RPMI8226 (cell line): Measurements from ENCODE around the gene BTRC.
"Not testable (repeated sequence)": the region's sequence is repeated elsewhere in the genome, so short reads cannot be mapped to it uniquely, and the experiment has no call there.

Experiments
- DNase-seq: peaks from one replicate; pipeline ENCODE4 v3.0.0-alpha.2; 2015

BTRC gene

DNA sequence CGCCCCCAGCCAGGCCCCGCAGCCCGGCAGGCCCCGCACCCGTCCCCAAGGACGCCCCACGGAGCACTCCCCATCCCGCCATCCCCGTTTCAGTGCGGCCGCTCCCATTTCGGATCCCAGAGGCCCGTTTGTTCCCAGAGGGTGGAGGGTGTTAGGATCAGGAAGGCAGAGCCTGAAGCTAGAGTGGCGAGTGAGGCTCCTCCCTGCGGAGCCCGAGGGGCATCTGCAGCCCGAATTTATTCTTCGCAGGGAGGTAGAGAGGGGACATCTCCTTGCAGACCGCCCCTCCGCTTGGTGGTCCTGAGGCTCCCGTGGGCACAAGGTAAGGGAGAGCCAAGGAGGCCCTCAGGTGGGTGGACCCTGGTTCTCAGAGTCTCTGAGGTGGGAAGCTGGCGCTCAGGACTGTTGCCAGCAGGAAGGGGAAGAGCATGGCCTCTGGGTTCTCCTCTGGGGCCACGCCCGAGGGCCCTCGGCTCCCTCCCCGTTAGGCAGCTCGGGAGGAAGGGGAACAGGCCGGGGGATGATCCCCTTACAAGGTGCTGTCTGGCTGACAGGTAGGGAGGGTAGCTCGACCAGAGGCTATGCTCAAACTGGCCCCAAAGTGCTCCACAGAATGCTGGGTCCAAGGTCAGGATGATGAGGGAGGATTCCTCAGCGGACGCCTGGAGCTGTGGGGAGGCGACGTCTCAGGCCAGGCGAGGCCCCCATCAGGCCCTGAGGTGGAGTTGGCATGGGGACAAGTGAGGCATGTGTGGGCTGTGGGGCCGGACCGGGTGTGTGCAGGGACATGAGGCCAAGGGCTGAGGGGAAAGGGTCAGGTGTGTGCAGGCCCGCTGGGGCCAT lies 216.7 kb downstream of the BTRC start:
- no peak for DNase-seq

DNA sequence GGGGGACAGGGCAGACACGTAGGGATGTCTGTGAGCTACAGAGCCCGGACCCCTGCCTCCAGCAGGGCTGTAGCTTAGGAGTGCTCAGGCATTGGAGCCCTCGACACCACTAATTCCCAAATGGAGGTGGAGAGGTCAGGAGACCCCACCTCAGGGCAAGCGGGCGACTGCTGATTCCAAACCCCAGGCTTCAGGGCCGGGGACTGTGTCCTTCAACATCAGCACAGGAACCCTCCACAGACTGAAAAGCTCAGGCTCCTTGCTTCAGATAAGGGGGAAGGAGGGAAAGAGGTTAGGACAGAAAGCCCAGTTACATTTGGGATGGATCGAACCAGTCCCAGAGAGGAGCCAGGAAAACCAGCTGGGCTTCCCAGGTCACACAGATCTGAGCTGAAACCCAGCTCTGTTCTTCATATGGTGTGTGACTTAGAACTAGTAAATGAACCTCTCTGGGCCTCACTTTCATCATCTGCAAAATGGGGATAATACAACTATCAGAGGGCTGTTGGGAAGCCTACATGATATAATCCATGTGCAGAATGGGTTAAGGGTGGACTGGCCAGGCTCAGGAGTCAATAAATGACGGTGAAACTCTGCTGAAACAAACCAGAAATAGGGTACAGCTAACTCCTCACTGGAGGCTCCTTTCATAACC lies 217.4 kb downstream of the BTRC start:
- DNase-seq = no peak

DNA sequence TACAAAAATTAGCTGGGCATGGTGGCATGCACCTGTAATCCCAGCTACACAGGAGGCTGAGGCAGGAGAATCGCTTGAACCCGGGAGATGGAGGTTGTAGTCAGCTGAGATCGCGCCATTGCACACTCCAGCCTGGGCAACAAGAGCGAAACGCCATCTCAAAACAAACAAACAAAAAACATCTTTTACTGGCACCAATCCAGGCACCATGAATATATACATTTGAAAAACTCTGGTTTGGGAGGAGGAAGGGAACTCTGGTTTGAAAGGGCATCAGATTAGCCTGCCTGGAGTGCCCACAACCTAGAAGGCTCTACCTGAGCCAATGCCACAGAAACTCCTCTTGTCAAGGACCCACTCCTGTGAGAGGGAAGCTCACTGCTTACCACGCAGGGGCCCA lies 218.2 kb downstream of the BTRC start:
- DNase-seq = no peak

DNA sequence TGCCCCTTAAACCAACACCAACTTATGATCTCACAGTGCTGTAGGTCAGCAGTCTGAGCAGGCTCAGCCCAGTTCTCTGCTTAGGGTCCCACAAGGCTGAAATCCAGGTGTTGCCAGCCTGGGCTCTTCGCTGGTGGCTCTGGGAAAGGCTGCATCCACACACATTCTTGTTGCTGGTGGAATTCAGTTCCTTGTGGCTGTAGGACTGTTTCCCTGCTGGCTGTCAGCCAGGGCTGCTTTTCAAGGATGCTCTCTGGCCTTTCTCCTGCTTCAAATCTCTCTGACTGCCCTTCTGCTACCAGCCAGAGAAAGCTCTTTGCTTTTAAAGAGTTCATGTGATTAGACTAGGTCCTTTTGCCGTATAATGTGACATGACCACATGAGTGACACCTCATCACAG lies 218.8 kb downstream of the BTRC start:
- no peak for DNase-seq

DNA sequence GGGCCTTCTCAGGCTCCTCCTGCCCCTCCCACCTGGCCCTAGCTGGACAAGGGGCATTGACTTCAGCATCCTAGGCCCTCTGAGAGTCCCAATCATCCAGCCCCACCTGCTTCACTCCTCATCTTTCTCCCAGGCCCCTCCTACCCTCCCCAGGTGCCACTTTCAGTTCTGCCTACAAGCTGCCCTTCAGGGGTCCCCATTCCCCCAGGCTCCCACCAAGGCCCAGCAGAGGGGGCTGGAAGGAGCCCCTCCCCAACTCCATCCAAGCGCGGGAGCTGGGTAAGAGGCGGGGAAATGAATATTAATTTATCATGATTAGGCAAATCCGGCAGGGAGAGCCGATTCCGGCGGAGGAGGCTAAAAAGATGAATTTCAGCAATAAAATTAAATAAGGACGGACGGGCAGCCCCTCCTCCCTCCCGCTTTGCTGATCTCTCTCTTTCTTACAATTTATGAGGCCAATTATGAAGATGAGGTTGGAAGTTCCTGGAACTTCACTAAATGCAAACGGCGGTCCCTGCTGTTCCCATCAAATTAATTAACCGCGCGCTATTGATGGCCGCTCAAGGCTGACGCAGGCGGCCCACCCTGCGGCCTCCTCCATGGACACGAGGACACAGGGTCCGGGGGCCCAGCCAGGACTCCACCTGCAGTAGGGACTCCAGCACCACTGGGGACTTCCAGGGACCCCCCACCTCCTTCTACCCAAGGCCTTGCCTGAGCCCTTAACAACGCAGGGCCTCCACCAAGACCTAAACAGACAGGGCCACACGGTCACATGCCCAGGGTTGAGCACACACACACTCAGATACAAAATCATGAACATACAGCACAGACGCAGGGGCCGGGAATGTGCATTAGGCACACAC lies 220.2 kb downstream of the BTRC start:
- no peak for DNase-seq

DNA sequence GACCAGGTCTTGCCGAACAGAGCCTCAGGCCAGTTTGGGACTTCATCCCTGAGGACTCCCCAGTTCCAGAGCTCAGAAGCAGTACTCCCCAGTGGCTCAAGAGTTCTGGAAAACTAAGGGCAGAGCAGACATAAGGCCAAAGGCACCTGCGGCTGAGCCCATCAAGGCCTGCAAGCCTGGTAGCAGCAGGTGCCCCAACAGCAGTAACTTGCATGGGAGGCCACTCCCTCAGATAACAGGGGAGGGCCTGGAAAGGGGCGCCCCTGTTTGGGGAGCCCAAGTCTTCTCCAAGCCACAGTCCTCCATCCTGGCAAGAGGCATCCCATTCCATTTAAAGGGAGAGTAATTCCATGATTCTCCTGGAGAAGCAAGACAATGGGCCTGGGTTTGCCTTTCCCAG lies 221.1 kb downstream of the BTRC start:
- no peak for DNase-seq

DNA sequence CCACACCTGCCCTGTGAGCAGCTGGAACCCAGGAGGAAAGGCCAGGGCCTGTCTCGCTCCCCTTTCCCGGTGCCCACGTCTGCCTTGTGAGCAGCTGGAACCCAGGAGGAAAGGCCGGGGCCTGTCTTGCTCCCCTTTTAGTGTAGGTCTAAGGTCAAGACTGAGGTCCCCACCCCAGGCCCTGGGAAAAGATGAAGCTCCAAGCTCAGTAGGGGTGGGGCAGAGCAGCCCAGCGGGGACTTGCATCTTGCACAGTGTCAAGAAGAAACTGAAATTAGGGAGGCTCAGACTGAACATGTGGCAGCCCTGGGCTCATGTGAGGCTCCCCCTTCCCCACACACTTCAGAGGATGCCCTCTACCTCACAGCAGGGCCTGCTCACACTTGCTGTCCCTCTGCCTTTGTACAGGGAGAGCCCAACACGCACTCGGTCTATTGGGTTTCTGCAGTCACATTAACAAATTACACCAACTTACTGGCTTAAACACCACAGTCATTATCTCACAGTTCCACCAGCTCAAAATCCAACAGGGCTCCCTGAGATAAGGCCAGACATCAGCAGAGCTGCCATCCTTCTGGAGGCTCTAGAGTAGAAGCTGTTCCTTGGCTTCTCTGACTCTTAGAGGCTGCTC lies 221.7 kb downstream of the BTRC start:
- no peak for DNase-seq

DNA sequence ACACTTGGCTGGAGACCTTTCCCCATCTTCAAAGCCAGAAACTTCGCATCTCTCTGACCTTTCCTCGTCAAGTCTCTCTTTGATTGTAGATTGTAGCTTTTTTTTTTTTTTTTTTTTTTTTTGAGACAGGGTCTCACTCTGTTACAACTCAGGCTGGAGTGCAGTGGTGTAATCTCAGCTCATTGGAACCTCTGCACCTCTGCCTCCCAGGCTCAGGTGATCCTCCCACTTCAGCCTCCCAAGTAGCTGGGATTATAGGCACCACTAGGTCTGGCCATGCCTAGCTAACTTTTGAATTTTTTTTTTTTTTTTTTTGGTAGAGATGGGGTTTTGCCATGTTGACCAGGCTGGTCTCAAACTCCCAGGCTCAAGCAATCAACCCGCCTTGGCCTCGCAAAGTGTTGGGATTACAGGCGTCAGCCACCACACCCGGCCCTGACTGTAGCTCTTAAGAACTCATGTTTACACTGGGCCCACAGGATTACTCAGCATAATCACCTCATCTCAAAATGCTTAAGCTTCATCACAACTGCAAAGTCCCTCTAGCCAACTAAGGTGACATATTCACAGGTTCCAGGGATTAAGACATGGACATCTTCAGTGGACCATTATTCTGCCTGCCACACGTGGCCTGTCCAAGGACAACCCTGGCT lies 222.4 kb downstream of the BTRC start:
- DNase-seq = no peak

DNA sequence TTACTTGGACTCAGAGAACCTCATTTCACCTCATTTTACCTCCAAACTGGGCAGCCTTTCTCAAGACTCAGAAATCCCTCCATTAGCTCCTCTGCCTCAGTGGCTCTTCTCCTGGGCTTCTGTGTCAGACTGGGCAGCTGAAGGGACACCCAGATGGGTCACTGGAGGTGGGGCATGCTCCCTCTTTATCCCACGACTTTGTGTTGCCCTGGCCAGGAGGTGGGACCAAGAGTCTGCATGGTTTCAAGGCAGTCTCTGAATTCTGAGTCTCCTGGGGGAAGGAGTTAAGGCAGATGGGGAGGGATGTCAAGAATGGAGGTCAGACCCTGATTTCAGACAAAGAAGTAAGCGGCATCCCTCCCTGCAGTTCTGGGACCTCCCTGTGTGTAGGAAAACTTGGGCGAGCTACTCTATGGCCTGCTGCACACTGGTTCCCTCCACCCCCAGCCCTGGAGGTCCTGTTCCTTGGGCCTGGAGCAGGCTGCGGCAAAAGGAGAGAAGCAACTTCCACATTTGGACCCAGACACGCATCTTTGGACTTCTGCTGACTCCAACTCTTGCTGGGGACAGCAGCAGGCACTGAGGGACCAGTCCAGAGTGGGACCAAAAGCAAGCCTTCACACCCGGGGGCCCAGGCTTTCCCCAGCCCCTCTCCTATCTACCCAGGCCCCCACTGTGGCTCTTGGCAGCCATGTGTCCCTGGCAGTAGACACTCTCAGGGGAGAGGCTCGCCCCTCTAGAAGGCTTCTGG lies 223.3 kb downstream of the BTRC start:
- no peak for DNase-seq

DNA sequence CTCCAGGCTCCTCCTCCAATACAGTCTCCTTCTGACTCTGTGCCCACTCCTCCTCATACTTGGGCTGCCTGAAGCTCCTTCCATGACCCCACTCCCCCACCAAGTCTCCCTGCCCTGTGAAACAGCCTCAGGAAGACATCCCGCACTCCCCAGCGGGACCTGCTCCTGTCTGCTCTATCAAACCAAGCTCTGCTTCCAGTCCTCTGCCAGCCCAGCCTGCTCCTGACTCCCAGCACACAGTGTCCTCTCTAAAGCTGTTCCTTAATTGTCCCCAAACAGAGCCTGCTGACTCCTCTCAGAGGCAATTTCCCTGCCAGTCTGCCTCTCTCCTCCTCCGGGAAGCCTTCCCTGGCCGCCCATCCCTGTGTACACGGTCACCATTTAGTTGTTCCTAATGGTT lies 224.2 kb downstream of the BTRC start:
- no peak for DNase-seq

DNA sequence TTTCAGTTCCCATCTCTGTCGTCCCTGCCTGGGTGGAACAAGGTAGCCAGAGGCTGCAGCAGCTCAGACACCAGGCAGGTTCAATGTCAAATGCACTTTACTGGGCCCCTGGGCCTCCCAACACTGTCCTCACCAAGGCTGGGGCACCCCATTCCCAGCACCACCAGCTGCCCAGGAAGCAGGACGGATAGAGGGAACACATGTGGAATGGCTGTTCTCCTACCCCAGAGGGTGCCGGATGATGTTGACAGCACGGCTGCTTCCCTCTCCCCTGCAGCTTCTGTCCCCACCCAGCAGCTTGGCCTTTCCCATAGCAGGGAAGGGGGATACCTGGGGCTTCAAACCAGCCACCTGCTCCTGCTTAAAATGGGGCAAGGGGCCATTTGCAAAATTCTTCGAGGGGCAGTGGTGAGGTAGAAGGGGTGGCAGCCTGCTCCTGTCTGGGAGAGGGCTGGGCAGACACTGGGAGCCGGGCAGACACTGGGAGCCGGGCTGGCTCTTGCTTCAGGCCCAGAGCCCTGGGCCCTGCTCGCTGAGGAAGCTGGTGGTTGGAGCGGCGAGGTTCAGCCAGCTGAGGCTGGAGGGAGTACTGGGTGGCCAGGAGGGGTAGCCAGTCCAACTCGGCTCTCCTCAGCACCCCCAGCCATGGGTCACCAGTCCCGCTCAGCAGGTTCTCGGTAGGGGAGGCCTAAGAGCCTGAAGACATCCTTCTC lies 225.0 kb downstream of the BTRC start:
- DNase-seq = no peak

DNA sequence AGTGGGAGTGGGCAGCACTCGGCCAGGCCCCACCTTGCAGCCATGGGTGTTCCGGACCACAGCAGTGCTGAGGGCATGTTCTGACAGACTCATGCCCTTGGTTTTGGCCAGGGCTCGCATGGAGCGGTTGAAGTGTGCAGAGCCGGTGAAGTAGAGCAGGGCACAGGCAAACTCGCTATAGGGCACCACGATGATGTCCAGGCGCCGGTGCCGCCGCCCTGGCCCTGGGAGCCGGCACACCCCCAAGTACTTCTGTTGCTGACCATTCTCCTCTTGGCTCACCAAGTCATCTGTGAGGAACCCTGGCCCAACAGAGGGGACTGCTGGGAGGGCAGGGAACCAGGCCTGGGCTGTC lies 225.5 kb downstream of the BTRC start:
- no peak for DNase-seq

DNA sequence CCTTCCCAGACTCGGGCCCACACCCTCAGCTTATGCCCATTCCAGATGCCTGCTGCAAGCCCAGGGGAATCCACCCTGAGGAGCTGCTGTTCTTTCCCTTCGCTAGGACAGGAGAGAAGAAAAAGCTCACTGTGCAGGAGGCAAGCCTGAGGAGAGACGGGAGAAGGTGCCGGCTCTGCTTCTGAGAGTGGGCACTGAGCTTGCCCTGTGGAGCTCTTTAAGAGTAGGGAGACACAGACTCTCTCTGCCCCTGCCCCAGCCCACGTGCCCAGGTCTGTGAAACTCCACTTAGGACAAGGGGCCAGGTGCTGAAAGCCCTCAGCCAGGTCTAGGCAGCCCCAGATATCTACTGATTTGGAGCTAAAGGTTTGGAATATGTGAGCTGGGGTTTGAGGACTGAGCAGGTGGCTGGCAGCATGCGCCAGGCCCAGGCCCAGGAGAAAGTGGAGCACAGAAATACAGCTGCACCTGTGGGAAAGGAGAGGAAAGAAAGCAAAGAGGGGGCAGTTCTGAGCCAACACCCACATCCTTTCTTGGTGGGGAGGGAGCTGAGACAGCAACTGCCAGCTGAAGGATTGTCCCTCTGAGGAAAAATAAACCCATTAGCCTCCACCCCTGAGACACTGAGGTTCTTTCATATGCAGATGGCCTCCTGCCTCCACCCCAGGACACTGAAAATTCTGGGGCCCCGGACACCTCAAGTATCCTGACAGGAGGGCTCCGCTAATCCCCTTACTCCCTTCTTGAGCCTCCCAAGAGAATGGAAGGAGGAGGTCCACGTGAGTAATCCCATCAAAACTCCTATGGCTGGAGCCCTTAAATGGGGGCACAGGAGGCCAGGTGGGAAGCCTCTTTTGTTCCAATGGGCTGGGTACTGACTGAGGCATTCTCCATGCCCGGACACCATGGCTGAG lies 226.8 kb downstream of the BTRC start:
- peak; percentile 34 for DNase-seq

DNA sequence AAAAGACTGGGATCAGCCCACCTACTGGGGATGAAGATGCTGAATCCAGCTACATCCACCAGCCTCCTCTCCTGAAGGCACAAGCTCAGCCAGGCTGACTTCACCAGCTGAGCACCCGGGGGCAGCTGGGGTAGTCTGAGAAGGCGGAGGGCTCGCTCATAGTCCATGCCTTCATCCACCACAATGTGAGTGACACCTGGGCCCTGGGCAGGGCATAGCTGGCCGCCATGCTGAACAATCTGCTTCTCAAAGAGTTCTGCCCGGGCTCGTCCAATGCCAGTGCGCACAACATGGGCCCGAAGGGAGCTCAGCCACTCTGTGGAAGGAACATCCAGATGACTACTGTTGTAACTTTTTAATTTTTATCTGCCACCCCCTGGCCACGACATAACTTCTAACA lies 231.9 kb downstream of the BTRC start:
- no peak for DNase-seq

DNA sequence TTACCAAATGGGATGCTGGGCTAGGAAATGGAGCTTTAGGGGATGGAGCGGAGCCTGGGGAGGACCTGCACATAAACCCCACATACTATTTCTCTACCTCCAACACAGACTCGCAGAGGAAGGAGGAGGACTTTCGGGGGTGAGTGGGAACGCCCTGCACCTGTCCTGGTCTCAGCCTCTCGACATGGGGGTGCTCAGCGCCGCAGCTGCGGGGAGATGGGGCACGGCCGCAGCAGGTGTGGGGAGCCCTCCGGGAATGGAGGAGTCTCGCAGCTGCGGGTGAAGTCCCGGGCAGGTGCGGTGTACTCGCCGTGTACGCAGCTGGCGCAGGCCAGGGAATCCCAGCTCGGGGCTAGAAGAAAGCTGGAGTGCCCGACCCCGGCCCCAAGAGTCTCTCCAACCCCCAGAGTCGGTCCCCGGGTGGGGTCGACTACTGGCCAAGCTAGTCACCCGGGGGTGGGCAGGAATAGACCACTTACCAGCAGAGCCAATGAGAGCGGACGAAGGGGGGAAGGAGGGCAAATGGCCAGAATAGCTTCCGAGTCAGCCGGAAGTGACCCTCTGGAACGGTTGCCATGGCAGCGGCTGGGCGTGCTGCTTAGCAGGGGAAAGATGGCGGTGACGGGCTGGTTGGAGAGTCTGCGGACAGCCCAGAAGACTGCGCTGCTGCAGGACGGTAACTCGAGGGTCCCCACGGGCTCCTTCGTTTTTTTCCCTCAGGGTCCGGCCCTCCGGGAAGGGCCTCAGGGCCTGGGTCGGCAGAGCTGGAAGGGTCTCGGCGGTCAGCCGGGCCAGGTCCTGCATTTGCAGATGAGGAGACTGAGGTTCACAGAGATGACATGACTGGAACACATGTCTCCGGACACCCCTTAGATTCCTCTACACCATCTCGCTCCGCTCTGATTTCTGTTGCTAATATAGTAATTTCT lies 234.0 kb downstream of the BTRC start, which contains the start of the genes DPCD and POLL:
DPCD (plus strand) TSS at position 597 of the 929 bp plus-strand sequence; CDS start at position 613, 16 bp downstream.
POLL (minus strand) TSS at position 533 of the 929 bp plus-strand sequence. CDS start 897 bp downstream, outside the sequence.
- peak; percentile 92 for DNase-seq

DNA sequence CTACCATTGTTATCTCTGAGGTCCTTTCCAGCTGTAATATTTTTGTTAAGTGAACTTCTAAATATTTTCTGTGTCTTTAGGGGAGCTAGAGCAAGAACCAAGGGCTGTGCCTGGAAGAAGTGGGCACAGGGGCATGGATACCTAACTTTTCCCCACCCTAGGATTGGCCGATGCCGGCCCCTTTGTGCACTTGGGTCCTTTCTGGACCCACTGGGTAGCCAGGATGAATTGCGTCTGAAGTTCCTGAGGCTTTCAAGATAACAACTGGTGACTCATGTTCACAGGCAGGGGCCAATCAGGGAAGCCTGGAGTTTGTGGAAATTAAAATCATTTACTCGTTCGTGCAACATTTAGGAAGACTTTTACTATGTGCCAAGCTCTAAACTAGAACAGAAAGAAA lies 234.9 kb downstream of the BTRC start:
- DNase-seq = no peak

DNA sequence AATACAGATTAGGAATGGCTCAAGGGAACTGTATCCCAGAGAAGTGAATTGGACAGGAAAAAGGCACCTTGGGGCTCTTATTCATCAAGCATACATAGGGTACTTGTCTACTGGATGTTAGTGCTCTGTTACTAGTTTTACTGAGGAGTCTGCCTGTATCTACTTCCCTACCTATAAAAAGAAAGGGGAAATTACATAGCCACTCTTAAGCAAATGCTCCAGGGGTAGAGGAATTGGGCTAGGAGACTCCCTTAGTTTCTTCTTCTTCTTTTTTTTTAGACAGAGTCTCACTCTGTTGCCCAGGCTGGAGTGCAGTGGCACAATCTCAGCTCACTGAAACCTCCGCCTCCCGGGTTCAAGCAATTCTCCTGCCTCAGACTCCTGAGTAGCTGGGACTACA lies 239.4 kb downstream of the BTRC start:
- DNase-seq = not testable (repeated sequence)

DNA sequence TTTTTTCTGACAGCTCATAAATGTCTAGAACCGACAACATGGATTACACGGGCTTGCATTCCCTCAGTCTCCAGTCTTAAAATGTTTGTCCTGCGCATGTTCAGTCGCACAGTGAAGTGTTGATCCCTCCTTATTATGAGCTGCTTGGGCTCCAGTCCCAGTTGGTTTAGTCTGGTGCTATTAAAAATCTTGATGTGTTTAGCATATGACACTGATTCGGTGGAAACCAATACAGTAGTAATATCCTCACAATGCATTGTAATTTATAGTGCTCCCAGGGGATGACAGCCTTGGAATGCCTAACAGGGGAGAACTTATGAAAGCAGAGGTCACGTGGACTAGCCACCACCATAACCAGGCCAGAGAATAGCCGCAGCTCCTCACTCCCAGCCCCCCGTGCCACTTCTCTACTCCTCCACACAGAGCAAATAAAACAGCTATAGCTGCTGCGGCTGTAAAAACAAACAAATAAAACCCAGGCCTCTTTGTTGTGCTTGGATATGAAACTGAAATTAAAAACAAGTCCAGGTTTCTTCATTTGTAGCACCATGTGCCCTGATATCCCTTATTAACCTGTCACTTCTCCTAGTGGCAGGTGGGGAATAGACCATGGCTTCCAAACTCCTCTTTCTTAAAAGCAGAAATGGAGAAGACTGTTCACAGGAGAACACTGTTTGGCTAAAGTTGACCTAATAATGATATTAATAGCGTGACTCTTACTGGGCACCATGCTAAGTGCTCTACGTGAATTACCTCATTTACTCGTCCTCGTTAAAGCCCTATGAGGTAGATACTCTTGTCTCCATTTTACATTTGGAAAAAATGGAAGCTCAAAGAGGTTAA lies 241.8 kb downstream of the BTRC start:
- no peak for DNase-seq
